Mucosa of stomach (tissue), 1 donor: ENCODE measurements around the gene PPFIBP2.

Source experiments
- H3K27me3 ChIP-seq: one replicate; pipeline ENCODE4 v1.7.0; 2013; ENCODE audit warnings: mild to moderate bottlenecking, low read length; ENCODE audit not compliant: control insufficient read depth, insufficient read depth
- H3K36me3 ChIP-seq: one replicate; pipeline ENCODE4 v1.7.0; 2013; ENCODE audit warnings: low read length; ENCODE audit not compliant: control insufficient read depth, insufficient read depth
- H3K4me1 ChIP-seq: one replicate; pipeline ENCODE4 v1.7.0; 2013; ENCODE audit warnings: mild to moderate bottlenecking, low read length; ENCODE audit not compliant: control insufficient read depth, insufficient read depth
- H3K4me3 ChIP-seq: one replicate; pipeline ENCODE4 v1.7.0; 2013; ENCODE audit warnings: low read length
- H3K9ac ChIP-seq: one replicate; pipeline ENCODE4 v1.7.0; 2013; ENCODE audit warnings: mild to moderate bottlenecking, low read length, moderate library complexity
- H3K9me3 ChIP-seq: one replicate; pipeline ENCODE4 v1.7.0; 2013; ENCODE audit warnings: mild to moderate bottlenecking, low read length, moderate library complexity; ENCODE audit not compliant: control insufficient read depth
- donor health status: Pancreatic carcinoma.

The PPFIBP2 gene

GRCh38 chr11:7690648-7691047, 176.8 kb downstream of the PPFIBP2 start:
- H3K9me3 ChIP-seq, result no peaks in the 10 kb centered on the region
- no peaks in the 10 kb centered on the region for H3K36me3 ChIP-seq
- H3K4me1 ChIP-seq, result no peaks in the 10 kb centered on the region
- H3K27me3 ChIP-seq, result no peaks in the 10 kb centered on the region
- no peak overlapping the region for H3K9ac ChIP-seq
- H3K4me3 ChIP-seq, result no peak overlapping the region

GRCh38 chr11:7691759-7692350, 178.1 kb downstream of the PPFIBP2 start:
- Histone ChIP-seq H3K36me3 (no peaks in the 10 kb centered on the region), H3K4me3 (no peak overlapping the region), H3K9me3 (no peaks in the 10 kb centered on the region), H3K4me1 (no peaks in the 10 kb centered on the region), H3K9ac (no peak overlapping the region), H3K27me3 (no peaks in the 10 kb centered on the region)

GRCh38 chr11:7692426-7692825, 178.6 kb downstream of the PPFIBP2 start:
- Histone ChIP-seq H3K36me3 (no peaks in the 10 kb centered on the region), H3K4me1 (no peaks in the 10 kb centered on the region), H3K9ac (no peak overlapping the region), H3K27me3 (no peaks in the 10 kb centered on the region), H3K9me3 (no peaks in the 10 kb centered on the region), H3K4me3 (no peak overlapping the region)

- Histone ChIP-seq H3K27me3 (no peaks in the 10 kb centered on the region), H3K9ac (no peak overlapping the region), H3K4me1 (no peaks in the 10 kb centered on the region), H3K9me3 (no peaks in the 10 kb centered on the region), H3K36me3 (no peaks in the 10 kb centered on the region), H3K4me3 (no peak overlapping the region)
Measured at GRCh38 chr11:7694235-7694634, 180.4 kb downstream of the PPFIBP2 start.

- Histone ChIP-seq H3K36me3 (no peaks in the 10 kb centered on the region), H3K9ac (no peak overlapping the region)
Measured at GRCh38 chr11:7696424-7696823, 182.6 kb downstream of the PPFIBP2 start.

More at GRCh38 chr11:7696424-7696823, 182.6 kb downstream of the PPFIBP2 start:
- Histone ChIP-seq H3K4me3 (no peak overlapping the region), H3K9me3 (no peaks in the 10 kb centered on the region), H3K4me1 (no peaks in the 10 kb centered on the region), H3K27me3 (no peaks in the 10 kb centered on the region)
